MG63 (cell line): ENCODE results near the gene PPIP5K1. TPM values are rescaled to one million over a fixed set of nuclear protein-coding genes. Genes with fewer than 3 reads are reported as not detected.

Source experiments
- DNase-seq: peaks from one replicate; pipeline ENCODE4 v3.0.0-alpha.2; 2020
- H3K27me3 ChIP-seq: fragments of 250-450 bp; sonication (Bioruptor Pico); 2 replicates; pipeline ENCODE4 v1.5.1; 2020; ENCODE audit warnings: mild to moderate bottlenecking, moderate library complexity
- H3K36me3 ChIP-seq: fragments of 250-450 bp; sonication (Bioruptor Pico); 2 replicates; pipeline ENCODE4 v1.5.1; 2020; ENCODE audit warnings: mild to moderate bottlenecking, moderate library complexity
- H3K4me3 ChIP-seq: fragments of 250-450 bp; sonication (Bioruptor Pico); 2 replicates; pipeline ENCODE4 v1.5.1; 2020; ENCODE audit warnings: mild to moderate bottlenecking, moderate library complexity
- H3K9me3 ChIP-seq: fragments of 250-450 bp; sonication (Bioruptor Pico); 2 replicates; pipeline ENCODE4 v1.5.1; 2020; ENCODE audit warnings: mild to moderate bottlenecking, moderate library complexity
- total RNA-seq: library from RNA; depleted of rRNA; stranded (reverse); fragments of >200 nt; shearing (Covaris generic); gene quantifications from 2 replicates; pipeline ENCODE4 v1.2.3, GENCODE V29; 2014; ENCODE audit warnings: low replicate concordance; rRNA removed

The PPIP5K1 gene
- total RNA-seq, 1 experiment from 2014 or later, result 17.4 TPM

DNA sequence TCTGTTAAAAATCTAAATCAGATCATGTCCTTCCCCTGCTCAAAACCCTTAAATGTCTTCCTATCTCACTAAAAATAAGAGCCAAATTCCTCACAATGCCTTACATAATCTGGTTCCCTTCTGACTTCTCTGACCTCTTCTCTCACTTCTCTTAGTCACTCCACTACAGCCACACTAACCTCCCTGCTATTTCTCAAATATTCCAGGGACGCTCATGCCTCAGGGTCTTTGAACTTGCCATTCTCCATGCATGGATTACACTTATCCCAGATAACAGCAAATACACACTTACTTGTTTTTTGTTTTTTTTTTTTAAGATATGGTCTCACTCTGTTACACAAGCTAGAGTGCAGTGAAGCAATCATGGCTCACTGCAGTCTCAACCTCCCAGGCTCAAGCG, 105.6 kb downstream of the PPIP5K1 start:
- H3K9me3 ChIP-seq, result no peaks in the 10 kb centered on the region
- no peaks in the 10 kb centered on the region for H3K27me3 ChIP-seq
- H3K36me3 ChIP-seq, result peaks cover 54% of the 10 kb centered on the region
- H3K4me3 ChIP-seq, result no peak overlapping the region
- DNase-seq, result no peak

Other genes starting within 250 kb of the PPIP5K1 start
- 8.4 and 15.6 TPM in 2 replicates for gene ZSCAN29, start 219.2 kb downstream of the PPIP5K1 start, total RNA-seq
- gene TUBGCP4, start 219.1 kb downstream of the PPIP5K1 start, total RNA-seq, result 5.4 and 18.2 TPM in 2 replicates
- gene TP53BP1, start 97.1 kb downstream of the PPIP5K1 start, total RNA-seq, result 45.8 and 52.6 TPM in 2 replicates
- 0.74 and 2.3 TPM in 2 replicates for gene MAP1A, start 72.6 kb downstream of the PPIP5K1 start, total RNA-seq
- not detected in 2 replicates for gene CKMT1B, start 3.8 kb upstream of the PPIP5K1 start, total RNA-seq
- not detected in 2 replicates for gene STRC, start 28.6 kb upstream of the PPIP5K1 start, total RNA-seq
- 0.46 and 0.52 TPM in 2 replicates for gene CATSPER2, start 58.6 kb upstream of the PPIP5K1 start, total RNA-seq
- gene CKMT1A, start 103.7 kb upstream of the PPIP5K1 start, total RNA-seq, result not detected in 2 replicates
- 441 and 532 TPM in 2 replicates for gene PDIA3, start 156.2 kb upstream of the PPIP5K1 start, total RNA-seq
- 5.6 TPM in 1 of 2 replicates, not detected in the other for gene ELL3, start 186.8 kb upstream of the PPIP5K1 start, total RNA-seq
- gene SERF2, start 202.1 kb upstream of the PPIP5K1 start, total RNA-seq, result 272 and 1,334 TPM in 2 replicates
- not detected in 2 replicates for gene SERINC4, start 210.0 kb upstream of the PPIP5K1 start, total RNA-seq
- 7.9 and 9.6 TPM in 2 replicates for gene HYPK, start 210.4 kb upstream of the PPIP5K1 start, total RNA-seq
- 8.8 and 16.4 TPM in 2 replicates for gene MFAP1, start 234.5 kb upstream of the PPIP5K1 start, total RNA-seq
- gene WDR76, start 236.8 kb upstream of the PPIP5K1 start, total RNA-seq, result 49.9 and 53.5 TPM in 2 replicates